NCI-H2107 treated with DMSO at 0.1 percent for 48 hours (cell line): ENCODE results near the gene ZNF175.

Experiments used
- DNase-seq: peaks from one replicate; lab custom pipeline; 2025; ENCODE audit not compliant: unreplicated experiment; lab: John Stamatoyannopoulos, UW

Gene ZNF175

DNA sequence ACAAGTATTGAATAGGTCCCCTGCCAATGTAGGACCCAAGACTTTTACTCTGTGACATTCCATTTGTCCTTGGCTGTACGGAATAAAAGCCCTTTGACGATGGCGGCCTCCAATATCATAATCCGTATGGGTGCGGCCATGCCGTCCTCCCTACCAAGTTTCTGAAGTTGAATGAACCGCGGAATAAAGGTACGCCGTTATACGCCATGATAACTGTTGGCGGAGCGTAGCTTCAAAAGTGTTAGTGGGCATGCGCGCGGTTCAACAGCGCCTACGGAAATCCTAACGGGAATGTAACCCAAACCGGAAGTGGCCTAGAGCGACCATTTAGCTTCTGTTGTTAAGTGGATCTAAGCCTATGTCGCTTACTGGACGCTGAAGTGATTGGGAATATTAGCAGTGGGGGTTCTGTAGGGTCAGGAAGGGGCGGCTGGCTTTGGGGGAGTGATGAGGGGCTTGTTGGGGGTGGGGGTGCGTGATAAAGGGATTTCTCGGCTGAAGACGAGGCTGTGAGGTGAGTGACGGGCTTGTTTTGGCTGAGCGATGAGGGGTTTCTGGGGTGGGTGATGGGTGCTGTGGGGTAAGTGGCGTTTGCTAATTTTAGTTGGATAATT is at the start of gene ZNF175:
Gene ZNF175 (plus strand): TSS at position 322 of the 614 bp plus-strand sequence. CDS start 2,047 bp downstream, outside the sequence.
- DNase-seq: peak; percentile 92

- DNase-seq: no peak
Observed at GRCh38 chr19:51521357-51521756, 49.7 kb upstream of the ZNF175 start.

- no peak for DNase-seq
Observed at GRCh38 chr19:51521781-51522180, 49.3 kb upstream of the ZNF175 start.

- DNase-seq: no peak
Observed at GRCh38 chr19:51524666-51525264, 46.3 kb upstream of the ZNF175 start.

- DNase-seq: no peak
Observed at GRCh38 chr19:51525651-51526050, 45.4 kb upstream of the ZNF175 start.

- no peak for DNase-seq
Observed at GRCh38 chr19:51529301-51529700, 41.8 kb upstream of the ZNF175 start.

DNA sequence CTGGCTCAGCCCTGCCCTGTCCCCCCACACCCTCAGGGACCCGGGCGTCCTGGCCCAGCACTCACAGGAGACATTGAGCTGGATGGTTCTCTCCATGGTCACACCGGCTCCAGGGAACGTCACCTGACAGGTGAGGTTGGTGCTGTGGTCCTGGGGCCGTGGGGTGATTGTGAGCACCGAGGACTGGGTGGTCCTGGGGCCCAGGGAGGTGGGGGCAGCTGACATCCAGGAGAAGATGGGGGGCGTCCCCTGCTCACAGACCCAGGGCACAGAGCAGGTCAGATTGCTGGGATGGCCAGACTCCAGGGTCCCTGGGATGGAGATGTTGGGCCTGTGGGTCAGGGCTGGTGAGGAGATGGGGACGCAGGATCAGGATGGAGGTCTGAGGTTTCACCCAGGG is 40.5 kb upstream of the ZNF175 start:
- no peak for DNase-seq

DNA sequence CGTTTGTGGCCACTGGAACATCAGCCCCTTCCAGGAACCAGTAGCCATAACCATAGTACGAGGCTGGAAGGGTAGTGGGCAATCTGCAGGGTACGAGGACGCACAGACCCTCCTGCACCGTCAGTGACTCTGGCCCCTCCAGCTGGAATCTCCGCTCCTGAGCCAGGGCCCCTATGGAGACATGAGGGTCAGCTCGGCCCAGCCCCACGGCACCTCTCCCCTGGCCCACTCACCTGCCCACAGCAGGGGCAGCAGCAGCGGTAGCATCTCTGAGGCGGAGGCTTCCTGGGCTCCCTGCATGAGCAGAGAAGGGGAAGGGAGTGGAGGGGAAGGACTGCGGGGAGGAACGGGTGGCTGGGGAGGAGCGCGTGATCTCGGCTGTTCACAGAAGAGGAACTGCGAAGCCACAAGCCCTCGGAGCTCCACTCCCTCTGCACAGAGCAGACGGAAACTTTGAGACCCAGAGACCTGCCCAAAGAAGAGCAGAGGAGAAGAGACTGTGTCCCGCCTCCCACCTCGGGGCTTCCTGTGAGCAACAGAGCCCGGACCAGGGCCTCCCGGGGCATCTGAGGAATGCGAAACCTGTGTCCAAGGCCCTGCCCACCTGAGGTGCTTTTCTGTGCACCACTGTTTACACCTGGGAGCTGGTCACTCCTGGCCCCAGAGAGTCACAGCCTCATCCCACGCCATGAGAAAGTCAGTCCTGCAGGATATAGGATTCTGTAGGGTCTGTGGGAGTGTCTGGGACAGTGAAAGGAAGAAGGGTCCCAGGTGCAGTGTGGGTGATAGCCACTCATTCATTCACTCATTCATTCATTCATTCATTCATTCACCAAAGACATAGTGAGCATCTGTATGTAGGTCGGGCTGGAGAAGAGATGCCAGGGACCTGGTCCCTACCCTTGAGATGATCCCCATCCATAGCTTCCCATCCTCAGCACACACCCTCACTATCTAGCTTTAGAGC is 39.5 kb upstream of the ZNF175 start, which contains the start of gene SIGLEC6:
Gene SIGLEC6 (minus strand): TSS at position 322 of the 967 bp plus-strand sequence. CDS start 22 bp downstream, at position 300.
- DNase-seq: no peak

DNA sequence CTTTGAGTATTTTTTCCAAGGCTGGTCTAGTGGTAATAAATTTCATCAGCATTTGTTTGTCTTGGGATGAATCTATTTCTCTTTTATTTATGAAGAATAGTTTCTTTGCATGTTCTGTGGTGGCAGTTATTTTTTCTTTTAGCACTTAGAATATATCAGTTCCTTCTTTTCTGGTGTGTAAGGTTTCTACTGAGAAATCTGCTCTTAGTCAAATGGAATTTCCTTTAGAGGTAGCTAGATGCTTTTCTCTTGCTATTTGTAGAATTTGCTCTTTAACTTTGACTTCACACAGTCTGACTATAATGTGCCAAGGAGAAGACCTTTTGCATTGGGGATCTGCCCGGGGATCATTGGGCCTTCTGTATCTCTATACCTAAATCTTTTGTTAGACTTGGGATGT is 35.5 kb upstream of the ZNF175 start:
- no peak for DNase-seq

- no peak for DNase-seq
Observed at GRCh38 chr19:51539821-51540366, 31.2 kb upstream of the ZNF175 start.

DNA sequence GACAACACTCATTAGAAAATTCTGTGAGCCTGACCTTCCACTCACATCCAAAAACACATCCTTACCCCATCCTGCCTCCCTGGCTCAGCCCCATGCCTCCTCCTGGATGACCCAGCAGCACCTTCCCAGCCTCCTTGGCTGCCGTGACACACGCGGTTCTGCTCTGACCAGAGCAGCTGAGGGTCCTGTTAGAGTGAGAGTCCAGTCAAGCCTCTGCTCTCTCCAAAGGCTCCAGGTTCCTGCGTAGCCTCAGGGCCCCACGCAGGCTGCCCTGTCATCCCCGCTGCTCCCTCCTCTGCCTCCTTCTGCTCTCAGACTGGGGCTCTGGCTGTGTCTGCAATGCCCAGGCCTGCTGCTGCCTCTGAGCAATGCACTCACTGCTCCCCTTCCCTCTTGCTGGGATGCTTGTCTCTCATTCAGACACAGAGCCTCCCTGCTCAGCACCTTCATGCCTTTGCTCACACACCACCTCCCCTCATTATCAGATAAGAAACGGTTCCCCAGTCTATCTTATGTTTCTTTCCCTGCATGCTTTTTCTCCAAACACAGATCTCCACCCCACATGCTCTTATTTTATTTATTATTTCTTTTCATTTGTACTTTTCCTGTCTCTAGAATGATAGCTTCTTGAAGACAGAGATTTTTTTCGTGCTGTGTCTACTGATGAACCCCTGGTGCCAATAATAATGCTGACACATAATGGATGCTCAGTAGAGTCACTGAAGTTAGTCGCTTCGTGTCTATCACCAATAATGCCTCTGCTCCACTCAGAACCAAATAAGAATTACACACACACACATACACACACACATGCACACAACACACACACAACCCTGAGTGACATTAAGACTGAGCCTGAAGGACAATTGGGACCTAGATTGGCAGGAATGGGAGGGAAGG is 29.4 kb upstream of the ZNF175 start:
- DNase-seq: no peak

DNA sequence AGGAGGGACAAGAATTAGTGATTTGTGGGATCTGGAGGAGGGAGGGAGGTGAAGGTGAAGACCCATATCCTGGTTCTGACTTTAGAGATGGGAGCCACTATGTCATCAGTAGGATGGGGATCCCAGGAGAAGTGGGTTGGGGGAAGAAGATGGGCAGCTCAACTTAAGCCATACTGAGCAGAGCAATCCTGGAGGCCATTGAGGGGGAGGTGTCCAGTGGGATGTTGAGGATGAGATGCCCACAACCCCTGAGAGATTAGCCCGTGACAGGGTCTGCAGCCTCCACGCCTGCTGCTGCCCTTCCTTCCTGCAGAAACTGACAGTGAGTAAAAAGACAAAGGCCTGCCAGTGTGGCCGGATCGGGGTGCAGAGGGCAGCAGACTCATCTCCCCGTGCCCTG is 28.4 kb upstream of the ZNF175 start:
- DNase-seq: no peak

DNA sequence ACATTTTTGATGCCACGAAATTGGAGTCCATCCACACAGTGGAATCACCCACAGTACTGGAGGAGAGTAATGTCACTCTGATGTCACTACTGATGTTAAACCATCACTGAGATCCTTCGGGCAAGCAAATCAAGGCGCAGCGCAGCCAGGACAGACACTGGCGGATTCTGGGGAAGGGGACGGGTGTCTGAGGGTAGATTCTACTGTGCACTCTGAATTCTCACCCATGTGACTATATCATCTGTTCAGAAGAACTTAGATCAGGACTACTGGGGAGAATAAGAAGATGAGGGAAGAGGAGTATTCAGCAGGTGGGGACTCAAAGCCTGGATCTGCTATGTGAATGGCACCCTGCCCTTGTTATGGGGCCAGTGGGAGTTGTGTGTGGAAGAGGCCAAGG is 27.0 kb upstream of the ZNF175 start:
- DNase-seq: no peak

DNA sequence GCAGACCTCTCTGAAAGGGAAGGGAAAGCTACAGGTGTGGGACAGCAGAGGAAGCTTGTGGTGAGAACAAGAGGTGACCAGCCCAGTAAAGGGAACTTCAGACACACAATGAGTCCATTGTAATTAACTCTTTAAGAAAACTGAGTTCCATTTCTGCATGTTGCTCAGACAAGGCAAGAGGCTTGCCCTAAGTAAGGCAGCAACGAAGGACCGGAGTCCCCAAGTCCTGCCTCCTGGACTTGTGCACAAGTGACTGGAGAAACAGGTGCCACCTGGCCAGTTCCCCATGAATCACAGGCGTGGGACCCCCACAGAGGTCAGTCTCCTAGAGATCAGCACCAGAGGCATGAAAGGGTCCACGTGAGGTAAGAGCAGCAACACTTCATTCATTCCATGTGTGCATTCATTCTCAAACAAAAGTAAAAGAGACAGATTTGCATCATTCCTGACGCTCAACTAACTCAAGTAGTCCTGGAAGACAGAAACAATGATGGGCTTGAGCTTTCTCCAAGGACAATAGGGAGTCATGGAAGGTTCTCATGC is 24.9 kb upstream of the ZNF175 start:
- DNase-seq: no peak

- DNase-seq: no peak
Observed at GRCh38 chr19:51546650-51547396, 24.3 kb upstream of the ZNF175 start.

DNA sequence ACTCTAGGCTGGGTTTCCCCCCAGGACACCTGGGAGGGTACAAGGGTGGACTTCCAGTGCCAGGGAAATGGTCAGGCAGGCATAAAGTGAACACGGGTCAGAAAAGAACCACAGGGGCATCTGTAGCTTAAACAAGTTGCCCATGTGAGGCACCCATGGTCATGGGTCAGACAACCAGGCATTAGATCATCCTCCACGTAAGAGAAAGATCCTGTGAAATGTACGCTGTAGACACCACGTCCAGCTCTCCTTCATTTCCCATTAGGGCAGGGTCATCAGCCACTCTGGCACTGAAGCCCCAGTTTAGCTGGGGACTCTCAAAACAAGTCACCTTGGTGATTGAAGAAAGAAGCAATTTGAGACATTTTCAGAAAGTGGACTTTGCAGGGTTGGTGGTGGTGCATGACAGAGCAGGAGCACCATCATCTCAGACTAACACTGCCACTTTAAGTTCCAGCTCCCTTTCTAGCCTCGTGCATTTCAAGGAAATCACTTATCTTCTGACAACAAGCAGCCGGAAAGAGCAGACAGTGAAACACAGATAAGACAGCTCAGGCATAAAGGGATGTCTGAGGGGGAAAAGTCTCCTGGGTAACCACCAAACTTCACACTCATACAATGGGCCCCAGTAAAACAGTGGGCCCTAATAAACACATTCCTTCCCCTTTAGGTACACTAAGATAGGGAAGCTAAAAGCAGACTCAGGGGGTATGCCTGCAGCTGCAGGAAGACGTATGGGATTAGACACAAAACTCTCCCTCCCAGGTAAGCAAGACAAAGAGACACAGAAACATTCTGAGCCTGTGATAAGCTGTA is 23.5 kb upstream of the ZNF175 start:
- DNase-seq: no peak

DNA sequence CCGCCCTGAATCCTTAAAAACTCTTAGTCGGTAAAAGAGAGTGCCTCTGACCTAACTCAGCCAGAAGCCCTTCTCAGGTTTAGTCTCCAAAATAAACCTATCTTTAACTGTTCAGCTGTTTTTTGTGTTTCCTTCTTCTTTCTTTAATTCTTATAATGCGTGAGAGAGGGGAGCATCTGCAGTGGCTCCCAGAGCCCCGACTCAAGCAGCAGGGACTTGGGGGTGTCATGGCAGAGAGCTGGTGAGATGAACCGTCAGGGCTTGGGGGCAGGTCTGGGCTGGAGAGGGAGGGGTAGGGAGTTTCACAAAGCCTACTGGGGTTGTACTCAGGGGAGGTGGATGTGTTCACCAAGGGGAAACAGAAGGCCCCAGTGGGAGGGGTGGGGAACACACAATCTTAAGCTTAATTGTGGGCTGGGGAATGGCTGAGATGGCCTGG is 22.9 kb upstream of the ZNF175 start:
- DNase-seq: no peak

DNA sequence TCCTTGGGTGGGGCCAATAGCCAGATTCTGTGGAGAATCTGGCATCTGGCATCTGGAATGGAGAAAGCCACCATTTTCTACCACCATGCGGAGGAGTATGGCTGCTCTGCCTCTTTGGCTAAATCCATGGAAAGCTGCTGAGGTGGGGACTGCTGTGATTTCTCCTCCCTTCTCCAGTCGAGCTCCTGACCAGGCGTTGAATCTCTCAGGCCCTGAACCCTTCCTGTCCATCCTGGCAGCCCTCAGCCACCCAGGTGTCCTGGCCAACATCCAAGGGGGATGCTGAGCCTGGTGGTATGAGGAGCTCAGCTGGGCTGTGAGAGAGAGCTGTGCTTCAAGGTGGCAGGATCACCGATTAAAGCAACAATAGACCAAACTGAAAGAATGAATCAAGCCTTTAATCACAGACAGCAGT is 22.2 kb upstream of the ZNF175 start:
- DNase-seq: no peak
